ENCODE measurements around the gene OGFOD1. TPM values are rescaled to one million over a fixed set of nuclear protein-coding genes. Genes with fewer than 3 reads are reported as not detected.

The OGFOD1 gene
- total RNA-seq, 4 donors from 2014 or later: 18.3 to 47.1 (median 33.1) TPM

DNA sequence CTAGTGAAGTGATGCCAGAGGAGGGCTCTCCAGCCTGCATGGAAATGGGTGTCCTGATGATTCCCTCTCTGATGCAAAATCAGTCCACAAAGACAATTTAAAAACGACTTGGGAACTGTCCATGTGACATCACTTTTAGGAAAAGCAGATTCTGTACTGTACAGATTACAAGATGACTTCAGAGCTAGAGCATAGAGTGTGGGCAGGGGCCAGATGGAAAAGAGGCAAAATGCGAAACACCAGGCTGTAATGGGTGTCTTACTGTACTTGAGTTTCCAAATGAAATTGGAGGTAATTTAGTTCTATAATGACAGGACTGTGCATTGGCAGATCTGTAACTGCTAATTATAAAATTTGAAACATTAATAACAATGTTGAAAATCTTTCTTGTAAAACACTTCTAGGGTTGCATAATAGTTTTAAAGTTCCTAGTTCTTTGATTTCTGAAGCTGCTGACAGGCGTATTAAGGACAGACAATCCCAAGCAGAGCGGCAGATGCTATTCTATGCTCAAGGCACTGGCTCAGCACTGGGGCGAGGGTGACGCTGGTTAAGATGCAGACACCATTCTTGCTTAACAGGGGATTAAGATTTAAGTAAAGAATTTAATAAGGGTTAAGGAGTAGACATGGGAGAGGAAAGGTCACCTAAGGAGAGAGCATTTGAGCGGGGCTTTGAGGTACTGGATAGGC lies 29.6 kb downstream of the OGFOD1 start:
- Histone ChIP-seq H3K4me3 (no peak overlapping the region), H3K27me3 (no peaks in the 10 kb centered on the region), H3K36me3 (peaks cover 47 to 96% (median 81%) of the 10 kb centered on the region in 4 donors), H3K9me3 (no peaks in the 10 kb centered on the region), H3K4me1 (no peaks in the 10 kb centered on the region), H3K27ac (replicated peaks in 1 of 4) (no peak overlapping the region)
- TF ChIP-seq, protein P1, sequence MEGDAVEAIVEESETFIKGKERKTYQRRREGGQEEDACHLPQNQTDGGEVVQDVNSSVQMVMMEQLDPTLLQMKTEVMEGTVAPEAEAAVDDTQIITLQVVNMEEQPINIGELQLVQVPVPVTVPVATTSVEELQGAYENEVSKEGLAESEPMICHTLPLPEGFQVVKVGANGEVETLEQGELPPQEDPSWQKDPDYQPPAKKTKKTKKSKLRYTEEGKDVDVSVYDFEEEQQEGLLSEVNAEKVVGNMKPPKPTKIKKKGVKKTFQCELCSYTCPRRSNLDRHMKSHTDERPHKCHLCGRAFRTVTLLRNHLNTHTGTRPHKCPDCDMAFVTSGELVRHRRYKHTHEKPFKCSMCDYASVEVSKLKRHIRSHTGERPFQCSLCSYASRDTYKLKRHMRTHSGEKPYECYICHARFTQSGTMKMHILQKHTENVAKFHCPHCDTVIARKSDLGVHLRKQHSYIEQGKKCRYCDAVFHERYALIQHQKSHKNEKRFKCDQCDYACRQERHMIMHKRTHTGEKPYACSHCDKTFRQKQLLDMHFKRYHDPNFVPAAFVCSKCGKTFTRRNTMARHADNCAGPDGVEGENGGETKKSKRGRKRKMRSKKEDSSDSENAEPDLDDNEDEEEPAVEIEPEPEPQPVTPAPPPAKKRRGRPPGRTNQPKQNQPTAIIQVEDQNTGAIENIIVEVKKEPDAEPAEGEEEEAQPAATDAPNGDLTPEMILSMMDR (IDR thresholded peaks at IDR 0.05): no peak
- TF ChIP-seq EP300 (IDR thresholded peaks at IDR 0.05) (no peak), POLR2A (IDR thresholded peaks at IDR 0.05; ENCODE audit: low read depth) (no peak), POLR2AphosphoS5 (IDR thresholded peaks at IDR 0.05) (no peak)
- intact Hi-C loops (cut with DNase I): no loop called here
- DNase-seq (ENCODE audit: extremely low spot score): no peak
- 88% methylated on average over 7 of the region's 7 CpGs for WGBS

DNA sequence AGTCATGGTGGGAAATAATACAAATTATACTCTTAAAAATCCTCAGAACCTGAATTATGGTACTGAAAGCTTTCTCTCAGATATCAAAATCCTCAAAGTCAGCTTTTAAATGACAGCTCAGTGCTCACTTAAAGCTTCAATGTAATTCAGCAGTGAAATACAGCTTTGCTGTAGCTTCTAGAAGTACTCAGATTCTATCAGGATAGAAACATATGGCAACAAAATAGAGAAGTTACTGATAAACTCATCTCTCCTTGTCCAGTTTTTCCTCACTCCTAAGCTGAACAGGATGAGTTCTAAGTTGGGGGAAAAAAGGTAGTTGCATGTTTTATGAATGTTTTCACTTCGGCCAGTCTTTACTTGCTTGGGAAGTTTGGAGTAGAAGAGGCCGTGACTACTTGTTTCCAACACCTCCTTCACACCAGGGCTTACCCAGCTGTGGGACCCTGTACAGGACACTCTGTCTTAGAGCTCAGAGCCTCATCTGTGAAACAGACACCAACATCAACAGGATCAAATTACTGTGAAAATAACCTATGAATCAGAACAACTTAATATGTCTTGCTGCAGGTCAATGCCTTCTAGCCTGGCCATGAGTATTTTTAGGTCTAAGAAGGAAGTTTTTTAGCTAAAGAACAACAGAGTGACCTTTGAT lies 30.2 kb downstream of the OGFOD1 start:
- DNase-seq (ENCODE audit: extremely low spot score): no peak
- peaks cover 40 to 89% (median 74%) of the 10 kb centered on the region in 4 donors for H3K36me3 ChIP-seq
- H3K9me3 ChIP-seq: no peaks in the 10 kb centered on the region
- intact Hi-C loops (cut with DNase I): no loop called here
- no peak overlapping the region for H3K27ac ChIP-seq (replicated peaks in 1 of 4)
- H3K4me3 ChIP-seq: no peak overlapping the region
- no peaks in the 10 kb centered on the region for H3K27me3 ChIP-seq
- H3K4me1 ChIP-seq: no peaks in the 10 kb centered on the region
- TF ChIP-seq POLR2A (IDR thresholded peaks at IDR 0.05; ENCODE audit: low read depth): no peak
- TF ChIP-seq EP300 (IDR thresholded peaks at IDR 0.05): no peak
- TF ChIP-seq, protein P1 (IDR thresholded peaks at IDR 0.05): no peak
- TF ChIP-seq POLR2AphosphoS5 (IDR thresholded peaks at IDR 0.05): no peak
- 88% methylated on average over 2 of the region's 2 CpGs for WGBS

DNA sequence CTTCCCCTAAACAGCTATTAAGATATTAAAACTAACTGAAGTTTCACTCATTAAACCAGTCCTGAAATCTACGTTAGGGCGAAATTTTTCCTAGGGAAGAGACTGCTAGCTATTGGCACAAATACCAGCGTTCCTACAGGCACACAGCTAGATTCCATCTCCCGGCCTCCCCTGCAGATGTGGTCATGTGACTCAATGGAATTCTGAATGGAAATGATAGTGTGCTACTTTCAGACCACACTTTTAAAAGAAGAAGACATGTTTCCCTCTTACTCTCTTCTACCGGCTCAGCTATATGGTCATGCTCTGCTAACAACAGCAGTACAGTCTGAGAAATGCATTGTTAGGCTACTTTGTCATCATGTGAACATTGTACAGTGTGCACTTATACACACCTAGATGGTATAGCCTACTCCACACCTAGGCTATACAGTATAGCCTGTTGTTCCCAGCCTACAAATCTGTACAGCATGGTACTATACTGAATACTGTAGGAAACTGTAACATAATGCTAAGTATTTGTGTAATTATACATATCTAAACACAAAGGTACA lies 31.4 kb downstream of the OGFOD1 start:
- TF ChIP-seq POLR2AphosphoS5 (IDR thresholded peaks at IDR 0.05) (no peak), EP300 (IDR thresholded peaks at IDR 0.05) (no peak), POLR2A (IDR thresholded peaks at IDR 0.05; ENCODE audit: low read depth) (no peak)
- TF ChIP-seq, protein P1 (IDR thresholded peaks at IDR 0.05): no peak
- Histone ChIP-seq H3K4me3 (no peak overlapping the region), H3K27me3 (no peaks in the 10 kb centered on the region), H3K4me1 (no peaks in the 10 kb centered on the region), H3K27ac (replicated peaks in 1 of 4) (no peak overlapping the region), H3K9me3 (no peaks in the 10 kb centered on the region), H3K36me3 (peaks cover 40 to 77% (median 63%) of the 10 kb centered on the region in 4 donors)
- DNase-seq (ENCODE audit: extremely low spot score): no peak
- intact Hi-C loops (cut with DNase I): no loop called here
- WGBS: 92% methylated on average over 5 of the region's 5 CpGs

DNA sequence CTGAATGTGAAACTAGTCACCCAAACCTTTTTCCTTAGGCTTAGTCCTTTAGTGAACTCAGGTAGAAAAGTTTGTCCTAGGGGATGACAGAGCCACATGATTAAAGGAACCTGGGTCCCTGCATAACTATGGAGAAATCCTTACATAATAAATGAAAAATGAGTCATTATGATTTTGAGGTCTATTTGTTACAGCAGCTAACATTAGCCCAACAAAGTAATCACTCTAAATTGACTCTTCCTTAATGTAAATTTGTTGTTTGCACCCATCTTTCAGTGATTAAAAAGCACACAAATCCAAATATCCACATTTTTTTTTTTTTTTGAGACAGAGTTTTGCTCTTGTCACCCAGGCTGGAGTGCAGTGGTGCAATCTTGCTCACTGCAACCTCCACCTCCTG lies 32.0 kb downstream of the OGFOD1 start:
- Histone ChIP-seq H3K4me1 (no peaks in the 10 kb centered on the region), H3K27me3 (no peaks in the 10 kb centered on the region), H3K27ac (replicated peaks in 1 of 4) (no peak overlapping the region), H3K36me3 (peaks cover 34 to 71% (median 58%) of the 10 kb centered on the region in 4 donors), H3K9me3 (no peaks in the 10 kb centered on the region), H3K4me3 (no peak overlapping the region)
- TF ChIP-seq, protein P1 (IDR thresholded peaks at IDR 0.05): no peak
- TF ChIP-seq EP300 (IDR thresholded peaks at IDR 0.05): no peak
- TF ChIP-seq POLR2A (IDR thresholded peaks at IDR 0.05; ENCODE audit: low read depth): no peak
- TF ChIP-seq POLR2AphosphoS5 (IDR thresholded peaks at IDR 0.05): no peak
- intact Hi-C loops (cut with DNase I): no loop called here
- no peak for DNase-seq (ENCODE audit: extremely low spot score)

All from esophagus muscularis mucosa (tissue), 4 donors.